ENCODE data around the gene SLC11A1.

Gene SLC11A1

GRCh38 chr2:218367415-218368149 is 14.5 kb upstream of the SLC11A1 start:
- DNase-seq, result peak; percentile 67

- no peak for DNase-seq
These were observed 13.9 kb upstream of the SLC11A1 start for GRCh38 chr2:218368150-218368528.

GRCh38 chr2:218368621-218369153 is 13.4 kb upstream of the SLC11A1 start:
- DNase-seq, result no peak

- no peak for DNase-seq
These were observed 12.7 kb upstream of the SLC11A1 start for GRCh38 chr2:218369330-218369729.

GRCh38 chr2:218370410-218371063 is 11.5 kb upstream of the SLC11A1 start:
- no peak for DNase-seq

GRCh38 chr2:218371983-218372350 is 10.1 kb upstream of the SLC11A1 start:
- DNase-seq, result no peak

GRCh38 chr2:218374795-218375194 is 7.3 kb upstream of the SLC11A1 start:
- DNase-seq, result no peak

GRCh38 chr2:218375212-218375611 is 6.9 kb upstream of the SLC11A1 start:
- DNase-seq, result no peak

- no peak for DNase-seq
These were observed 4.0 kb upstream of the SLC11A1 start for GRCh38 chr2:218378053-218378452.

GRCh38 chr2:218382785-218383184 is 712 bp downstream of the SLC11A1 start:
- no peak for DNase-seq

GRCh38 chr2:218383892-218384519 is 1.9 kb downstream of the SLC11A1 start:
- DNase-seq, result no peak

- DNase-seq, result no peak
These were observed 2.9 kb downstream of the SLC11A1 start for GRCh38 chr2:218384975-218385374.

- no peak for DNase-seq
These were observed 4.7 kb downstream of the SLC11A1 start for GRCh38 chr2:218386505-218387368.

GRCh38 chr2:218387369-218388194 is 5.5 kb downstream of the SLC11A1 start:
- no peak for DNase-seq

GRCh38 chr2:218389333-218390150 is 7.5 kb downstream of the SLC11A1 start:
- DNase-seq, result no peak

GRCh38 chr2:218391202-218391601 is 9.1 kb downstream of the SLC11A1 start:
- no peak for DNase-seq

- DNase-seq, result no peak
These were observed 10.4 kb downstream of the SLC11A1 start for GRCh38 chr2:218392459-218392858.

- no peak for DNase-seq
These were observed 10.9 kb downstream of the SLC11A1 start for GRCh38 chr2:218392891-218393462.

- DNase-seq, result no peak
These were observed 11.7 kb downstream of the SLC11A1 start for GRCh38 chr2:218393750-218394290.

GRCh38 chr2:218394298-218395089 is 12.4 kb downstream of the SLC11A1 start:
- no peak for DNase-seq

Measured in activated CD4-positive, alpha-beta T cell treated with anti-CD3 and anti-CD28 coated beads, Interleukin-2, amount 50 U/mL, for 1 hour (primary cell).